DOHH2 (cell line): ENCODE data around the gene ACTA2.

Experiments used
- H3F3A ChIP-seq: fragments of 200-600 bp; sonication (generic), shearing (Covaris generic); 2 replicates; pipeline ENCODE4 v1.6.0; 2016; ENCODE audit warnings: antibody characterized with exemption, mild to moderate bottlenecking; ENCODE audit not compliant: control insufficient read depth, insufficient read depth
- H3K27ac ChIP-seq: fragments of 200-600 bp; sonication (generic); 2 replicates; pipeline ENCODE4 v1.5.1; 2014; ENCODE audit warnings: low read depth, mild to moderate bottlenecking, low read length, moderate library complexity
- H3K27me3 ChIP-seq: fragments of 200-600 bp; sonication (generic); 2 replicates; pipeline ENCODE4 v1.6.1; 2014; ENCODE audit warnings: mild to moderate bottlenecking, low read length, mixed read lengths; ENCODE audit not compliant: control insufficient read depth
- H3K36me3 ChIP-seq: fragments of 200-600 bp; sonication (generic); 2 replicates; pipeline ENCODE4 v1.6.1; 2014; ENCODE audit warnings: mild to moderate bottlenecking, low read length, moderate library complexity, mixed read lengths; ENCODE audit not compliant: control insufficient read depth
- H3K4me1 ChIP-seq: fragments of 200-600 bp; sonication (generic); 2 replicates; pipeline ENCODE4 v1.6.1; 2014; ENCODE audit warnings: mild to moderate bottlenecking, low read length, mixed read lengths; ENCODE audit not compliant: control insufficient read depth
- H3K4me2 ChIP-seq: fragments of 200-600 bp; sonication (generic); 2 replicates; pipeline ENCODE4 v1.6.0; 2014; ENCODE audit warnings: mild to moderate bottlenecking, low read length, moderate library complexity
- H3K4me3 ChIP-seq: fragments of 200-600 bp; sonication (generic); 2 replicates; pipeline ENCODE4 v1.5.1; 2014; ENCODE audit warnings: mild to moderate bottlenecking, low read length, mixed read lengths
- H3K79me2 ChIP-seq: fragments of 200-600 bp; sonication (generic); 2 replicates; pipeline ENCODE4 v1.6.1; 2014; ENCODE audit warnings: mild to moderate bottlenecking, low read length, mixed read lengths; ENCODE audit not compliant: control insufficient read depth
- H3K9me2 ChIP-seq: fragments of 200-600 bp; sonication (generic); replicated peaks from 2 replicates; pipeline ENCODE4 v1.6.1; 2014; ENCODE audit warnings: mild to moderate bottlenecking, low read length, mixed read lengths; ENCODE audit not compliant: control insufficient read depth
- H3K9me3 ChIP-seq: fragments of 200-600 bp; sonication (generic); 2 replicates; pipeline ENCODE4 v1.6.1; 2014; ENCODE audit warnings: antibody characterized with exemption, low read length, mixed read lengths; ENCODE audit not compliant: control insufficient read depth, insufficient read depth
- H4K20me1 ChIP-seq: fragments of 200-600 bp; sonication (generic); 2 replicates; pipeline ENCODE4 v1.6.0; 2014; ENCODE audit warnings: low read depth, mild to moderate bottlenecking, antibody characterized with exemption, low read length, moderate library complexity; ENCODE audit not compliant: control insufficient read depth, insufficient read depth
- EZH2phosphoT487 ChIP-seq: fragments of 200-600 bp; sonication (generic); IDR thresholded peaks from 2 replicates; pipeline ENCODE4 v1.6.1; 2017; ENCODE audit warnings: borderline replicate concordance, mild to moderate bottlenecking, antibody characterized with exemption, low read length, moderate library complexity, mixed read lengths
- TF ChIP-seq, protein P1 (sequence below): fragments of 200-600 bp; sonication (generic); IDR thresholded peaks from one replicate; pipeline ENCODE4 v1.5.1; 2014; ENCODE audit warnings: antibody characterized with exemption, mild to moderate bottlenecking, low read depth, low read length; ENCODE audit not compliant: poor library complexity, severe bottlenecking

ACTA2 gene

DNA sequence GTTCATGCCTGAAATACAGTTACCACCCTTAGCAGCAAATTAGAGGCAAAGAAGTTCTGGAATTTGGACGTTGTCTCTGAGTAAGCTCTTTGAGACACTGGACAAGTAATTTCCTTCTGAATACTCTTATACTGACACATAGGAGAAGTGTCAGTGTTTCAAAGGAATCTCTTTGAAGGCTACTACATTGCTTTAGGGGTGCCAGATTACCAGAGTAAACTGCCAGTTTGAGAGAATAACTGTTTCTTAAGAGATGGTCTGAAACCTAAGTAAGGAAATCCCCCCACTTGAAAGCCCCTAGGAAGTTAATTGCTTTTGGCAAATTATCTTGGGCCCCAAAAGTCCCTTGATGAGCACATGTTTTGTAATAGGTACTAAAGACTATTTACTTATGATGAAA, 41.4 kb upstream of the ACTA2 start:
- Histone ChIP-seq H3K27me3 (peaks cover 21% of the 10 kb centered on the region), H3K4me2 (peak overlapping the region; percentile 20), H4K20me1 (no peaks in the 10 kb centered on the region), H3K4me3 (no peak overlapping the region), H3K27ac (no peak overlapping the region), H3K9me3 (no peaks in the 10 kb centered on the region), H3K4me1 (peaks cover 46% of the 10 kb centered on the region), H3F3A (peaks cover 7% of the 10 kb centered on the region; the same call in 1 of the 2 replicates), H3K36me3 (no peaks in the 10 kb centered on the region), H3K79me2 (no peaks in the 10 kb centered on the region), H3K9me2 (no peaks in the 10 kb centered on the region)
- TF ChIP-seq, protein P1, sequence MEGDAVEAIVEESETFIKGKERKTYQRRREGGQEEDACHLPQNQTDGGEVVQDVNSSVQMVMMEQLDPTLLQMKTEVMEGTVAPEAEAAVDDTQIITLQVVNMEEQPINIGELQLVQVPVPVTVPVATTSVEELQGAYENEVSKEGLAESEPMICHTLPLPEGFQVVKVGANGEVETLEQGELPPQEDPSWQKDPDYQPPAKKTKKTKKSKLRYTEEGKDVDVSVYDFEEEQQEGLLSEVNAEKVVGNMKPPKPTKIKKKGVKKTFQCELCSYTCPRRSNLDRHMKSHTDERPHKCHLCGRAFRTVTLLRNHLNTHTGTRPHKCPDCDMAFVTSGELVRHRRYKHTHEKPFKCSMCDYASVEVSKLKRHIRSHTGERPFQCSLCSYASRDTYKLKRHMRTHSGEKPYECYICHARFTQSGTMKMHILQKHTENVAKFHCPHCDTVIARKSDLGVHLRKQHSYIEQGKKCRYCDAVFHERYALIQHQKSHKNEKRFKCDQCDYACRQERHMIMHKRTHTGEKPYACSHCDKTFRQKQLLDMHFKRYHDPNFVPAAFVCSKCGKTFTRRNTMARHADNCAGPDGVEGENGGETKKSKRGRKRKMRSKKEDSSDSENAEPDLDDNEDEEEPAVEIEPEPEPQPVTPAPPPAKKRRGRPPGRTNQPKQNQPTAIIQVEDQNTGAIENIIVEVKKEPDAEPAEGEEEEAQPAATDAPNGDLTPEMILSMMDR, result no peak
- no peak for TF ChIP-seq EZH2phosphoT487

DNA sequence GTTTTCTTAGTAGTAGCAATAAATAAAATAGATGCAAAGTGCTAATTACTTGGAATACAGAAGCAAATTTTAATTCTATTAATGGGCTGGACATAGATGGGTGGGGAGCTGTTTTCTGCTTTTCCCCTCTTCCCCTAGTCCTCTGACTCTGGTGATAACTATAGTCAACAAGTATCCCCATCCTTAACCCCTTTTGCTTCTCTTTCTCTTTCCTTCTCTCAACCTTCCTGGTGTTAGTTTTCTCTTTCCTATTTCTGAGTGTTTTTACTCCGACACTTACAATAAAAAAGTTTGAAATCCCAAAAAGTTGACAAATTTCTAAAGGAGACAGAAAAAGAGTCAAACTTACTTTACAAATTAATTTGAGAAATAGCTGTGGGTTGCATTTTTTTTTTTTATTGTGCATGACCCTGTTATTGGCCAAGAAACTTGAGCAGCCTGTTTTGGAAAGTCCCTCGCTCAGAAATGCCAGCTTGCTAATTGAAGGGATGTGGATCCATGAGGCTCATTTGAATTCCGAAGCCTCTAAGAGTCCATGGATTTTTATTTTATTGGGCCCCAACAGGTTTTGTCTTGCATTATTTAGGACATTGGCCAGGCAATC, 40.5 kb upstream of the ACTA2 start:
- peaks cover 21% of the 10 kb centered on the region for H3K27me3 ChIP-seq
- peak overlapping the region; percentile 4 for H3K4me3 ChIP-seq
- peaks cover 7% of the 10 kb centered on the region; the same call in 1 of the 2 replicates for H3F3A ChIP-seq
- H3K27ac ChIP-seq, result no peak overlapping the region
- no peaks in the 10 kb centered on the region for H4K20me1 ChIP-seq
- TF ChIP-seq, protein P1, result no peak
- no peak for TF ChIP-seq EZH2phosphoT487
- no peaks in the 10 kb centered on the region for H3K9me3 ChIP-seq
- no peaks in the 10 kb centered on the region for H3K9me2 ChIP-seq
- H3K36me3 ChIP-seq, result no peaks in the 10 kb centered on the region
- no peaks in the 10 kb centered on the region for H3K79me2 ChIP-seq
- H3K4me1 ChIP-seq, result peaks cover 46% of the 10 kb centered on the region
- H3K4me2 ChIP-seq, result peak overlapping the region; percentile 25

DNA sequence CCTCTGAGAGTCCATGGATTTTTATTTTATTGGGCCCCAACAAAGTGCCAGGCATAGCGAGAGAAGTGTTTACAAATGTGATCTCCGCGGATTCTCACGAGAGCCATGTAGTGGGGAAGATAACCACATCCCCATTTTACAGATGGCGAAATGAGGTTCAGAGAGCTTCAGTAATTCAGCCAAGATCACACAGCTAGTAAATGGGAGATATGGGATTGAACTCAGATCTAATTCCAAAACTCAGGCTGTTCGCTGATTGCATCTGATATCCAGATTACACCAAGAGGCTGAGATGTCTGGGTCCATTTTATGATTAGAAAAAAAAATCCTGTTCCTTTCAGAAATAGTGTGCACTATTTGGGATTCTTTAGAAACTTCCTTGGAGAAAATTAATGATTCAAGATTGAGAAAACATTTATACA, 39.3 kb upstream of the ACTA2 start:
- Histone ChIP-seq H3K36me3 (no peaks in the 10 kb centered on the region), H3K4me1 (peaks cover 43% of the 10 kb centered on the region), H4K20me1 (no peaks in the 10 kb centered on the region), H3K9me2 (no peaks in the 10 kb centered on the region), H3K79me2 (no peaks in the 10 kb centered on the region), H3F3A (peaks cover 10% of the 10 kb centered on the region), H3K9me3 (peaks cover 8% of the 10 kb centered on the region; the same call in 1 of the 2 replicates), H3K27ac (no peak overlapping the region), H3K27me3 (peaks cover 21% of the 10 kb centered on the region), H3K4me3 (peak overlapping the region; percentile 84), H3K4me2 (peak overlapping the region; percentile 82)
- no peak; the same call in 1 of the 2 replicates for TF ChIP-seq EZH2phosphoT487
- TF ChIP-seq, protein P1, result no peak
